GM19239 (cell line): ENCODE data around the gene TP53BP1.

Experiments
- DNase-seq: peaks from one replicate; pipeline ENCODE4 v3.0.0; 2011; ENCODE audit warnings: low spot score; ENCODE audit not compliant: insufficient read length
- FAIRE-seq: peaks from 2 replicates; lab custom pipeline; 2011; peaks lifted over from hg19 to GRCh38; lab: Jason Lieb, UNC

TP53BP1 gene

GRCh38 chr15:43370310-43370974, 122.5 kb downstream of the TP53BP1 start:
- no peak for FAIRE-seq
- DNase-seq = no peak

GRCh38 chr15:43361313-43361903, 131.5 kb downstream of the TP53BP1 start:
- DNase-seq (no peak), FAIRE-seq (no peak)

- FAIRE-seq = no peak
These were observed 132.1 kb downstream of the TP53BP1 start for GRCh38 chr15:43360821-43361220.

More at GRCh38 chr15:43360821-43361220, 132.1 kb downstream of the TP53BP1 start:
- DNase-seq = no peak
